Measurements from ENCODE around the gene SRP68.
"Not testable (repeated sequence)": the region's sequence is repeated elsewhere in the genome, so short reads cannot be mapped to it uniquely, and the experiment has no call there.

Gene SRP68

DNA sequence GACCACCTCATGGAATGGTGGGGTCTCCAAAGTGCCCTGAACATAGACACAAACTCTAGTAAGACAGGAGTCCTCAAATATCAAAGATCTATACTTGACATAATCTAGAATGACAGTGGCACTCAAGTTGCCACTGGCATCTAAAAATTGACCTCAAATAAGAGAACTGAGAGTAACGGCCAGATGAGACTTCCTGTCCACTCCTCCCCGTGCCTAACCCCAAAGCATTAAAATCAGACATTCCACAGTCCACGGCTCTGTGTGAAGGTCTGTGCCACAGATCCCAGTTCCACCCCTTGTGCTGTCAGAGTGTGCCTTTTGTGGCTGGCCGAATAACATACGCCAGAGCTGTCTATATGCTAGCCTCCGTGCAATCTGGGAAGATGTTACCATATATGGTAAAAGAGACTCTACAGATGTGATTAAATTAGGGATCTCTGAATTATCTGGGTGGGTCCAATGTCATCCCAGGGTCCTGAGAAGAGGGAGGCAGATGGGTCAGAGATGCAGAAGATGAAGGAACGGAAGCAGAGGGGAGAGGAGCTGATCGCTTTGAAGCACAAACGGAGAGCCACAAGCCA, 24.2 kb downstream of the SRP68 start:
- DNase-seq (ENCODE audit: low read depth in 2 of 3, low spot score in 1 of 3): no peak

DNA sequence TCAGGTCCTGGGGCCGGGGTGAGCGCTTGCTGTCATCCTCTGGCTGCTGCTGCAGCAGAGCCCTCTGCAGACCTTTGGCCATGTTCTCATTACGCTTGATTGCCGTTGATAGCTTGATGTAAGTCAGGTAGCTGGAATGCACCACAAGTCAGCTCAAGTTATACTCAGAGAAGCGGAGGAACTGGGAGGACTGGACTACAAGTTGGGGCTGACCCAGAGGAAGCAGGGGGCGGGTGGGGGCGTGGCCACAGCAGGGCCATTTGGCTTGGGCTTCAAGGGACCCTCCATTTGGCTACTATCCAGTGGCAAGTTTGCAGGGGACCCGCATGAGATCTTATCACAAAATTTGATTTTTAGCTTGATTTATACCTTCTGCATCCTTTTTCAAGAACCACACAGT, 26.3 kb downstream of the SRP68 start:
- no peak for DNase-seq (ENCODE audit: low read depth in 2 of 3, low spot score in 1 of 3)

DNA sequence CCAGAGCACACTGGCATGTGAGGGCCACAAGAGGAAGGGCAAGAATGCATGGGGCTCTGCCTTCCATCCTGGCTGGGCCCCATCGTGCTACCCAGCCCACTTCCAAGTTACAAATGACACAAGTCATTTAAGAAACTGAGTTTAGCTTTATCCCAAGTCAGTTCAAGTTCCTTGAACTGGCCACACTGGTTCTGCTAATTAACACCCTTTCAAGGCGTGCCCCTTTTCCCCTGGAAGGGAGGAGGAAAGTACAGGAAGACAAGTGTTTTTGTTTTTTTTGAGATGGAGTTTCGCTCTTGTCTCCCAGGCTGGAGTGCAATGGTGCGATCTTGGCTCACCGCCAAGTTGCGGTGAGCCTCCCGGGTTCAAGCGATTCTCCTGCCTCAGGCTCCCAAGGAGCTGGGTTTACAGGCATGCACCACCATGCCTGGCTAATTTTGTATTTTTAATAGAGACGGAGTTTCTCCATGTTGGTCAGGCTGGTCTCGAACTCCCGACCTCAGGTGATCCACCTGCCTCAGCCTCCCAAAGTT, 27.8 kb downstream of the SRP68 start:
- not testable (repeated sequence) for DNase-seq (ENCODE audit: low read depth in 2 of 3, low spot score in 1 of 3)

DNA sequence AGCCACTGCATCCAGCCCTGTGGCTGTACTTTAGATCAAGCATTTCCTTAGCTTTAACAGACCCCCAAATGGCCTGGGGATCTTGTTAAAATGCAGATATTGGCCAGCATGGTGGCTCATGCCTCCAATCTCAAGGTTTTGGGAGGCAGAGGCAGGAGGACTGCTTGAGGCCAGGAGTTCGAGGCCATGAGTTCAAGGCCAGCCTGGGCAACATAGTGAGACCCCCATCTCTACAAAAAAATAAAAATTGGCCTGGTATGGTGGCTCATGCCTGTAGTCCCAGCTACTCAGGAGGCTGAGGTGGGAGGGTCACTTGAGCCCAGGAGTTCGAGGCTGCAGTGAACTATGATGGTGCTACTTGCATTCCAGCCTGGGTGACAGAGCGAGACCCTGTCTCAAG, 29.4 kb downstream of the SRP68 start:
- not testable (repeated sequence) for DNase-seq (ENCODE audit: low read depth in 2 of 3, low spot score in 1 of 3)

- no peak for DNase-seq (ENCODE audit: low read depth in 2 of 3, low spot score in 1 of 3)
Observed at GRCh38 chr17:76040376-76040775, 31.9 kb downstream of the SRP68 start.

- DNase-seq (ENCODE audit: low read depth in 2 of 3, low spot score in 1 of 3): no peak
Observed at GRCh38 chr17:76039121-76039520, 33.2 kb downstream of the SRP68 start.

- DNase-seq (ENCODE audit: low read depth in 2 of 3, low spot score in 1 of 3): no peak
Observed at GRCh38 chr17:76038050-76038449, 34.3 kb downstream of the SRP68 start.

- no peak for DNase-seq (ENCODE audit: low read depth in 2 of 3, low spot score in 1 of 3)
Observed at GRCh38 chr17:76036497-76037261, 35.6 kb downstream of the SRP68 start.

DNA sequence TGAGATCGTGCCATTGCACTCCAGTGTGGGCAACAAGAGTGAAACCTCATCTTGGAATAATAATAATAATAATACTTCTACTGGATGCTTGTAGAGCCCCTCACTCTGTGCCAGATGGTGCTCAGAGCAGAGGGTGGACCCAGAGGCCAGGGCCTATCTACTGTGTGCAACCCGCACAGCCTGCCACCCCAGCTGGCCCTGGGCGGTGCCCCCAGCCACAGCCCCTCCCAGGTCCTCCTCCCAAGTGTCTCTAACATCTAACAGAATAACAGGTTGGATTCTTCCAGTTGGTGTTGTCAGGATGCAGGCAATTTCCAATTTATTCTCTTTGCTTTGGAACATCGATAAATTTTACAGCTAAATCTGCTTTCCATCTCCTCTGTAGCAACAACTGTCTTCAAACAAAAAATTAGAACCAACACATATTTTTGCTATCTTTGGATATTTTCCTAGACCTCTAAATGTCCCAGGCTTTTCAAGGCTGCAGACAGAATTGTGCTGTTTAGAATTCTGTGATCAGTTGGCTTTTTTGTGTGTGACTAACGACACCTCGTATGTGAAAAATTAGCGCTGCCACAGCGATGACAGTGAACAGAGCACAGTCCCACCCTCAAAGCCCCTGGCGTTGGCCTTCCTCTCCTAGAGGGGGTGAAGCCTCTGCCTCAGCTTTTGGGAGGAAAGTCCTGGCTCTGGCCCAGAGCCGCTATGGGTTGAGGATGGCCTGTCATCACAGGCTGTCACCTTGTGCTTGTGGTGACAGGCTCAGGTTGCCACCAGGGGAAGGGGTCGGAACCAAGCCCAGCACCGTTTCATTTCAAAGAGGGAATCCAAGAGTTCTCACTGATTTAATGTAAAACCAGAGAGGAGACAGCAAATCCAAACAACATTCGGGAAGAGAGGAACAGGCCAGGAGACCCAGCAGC, 37.6 kb downstream of the SRP68 start:
- no peak for DNase-seq (ENCODE audit: low read depth in 2 of 3, low spot score in 1 of 3)

DNA sequence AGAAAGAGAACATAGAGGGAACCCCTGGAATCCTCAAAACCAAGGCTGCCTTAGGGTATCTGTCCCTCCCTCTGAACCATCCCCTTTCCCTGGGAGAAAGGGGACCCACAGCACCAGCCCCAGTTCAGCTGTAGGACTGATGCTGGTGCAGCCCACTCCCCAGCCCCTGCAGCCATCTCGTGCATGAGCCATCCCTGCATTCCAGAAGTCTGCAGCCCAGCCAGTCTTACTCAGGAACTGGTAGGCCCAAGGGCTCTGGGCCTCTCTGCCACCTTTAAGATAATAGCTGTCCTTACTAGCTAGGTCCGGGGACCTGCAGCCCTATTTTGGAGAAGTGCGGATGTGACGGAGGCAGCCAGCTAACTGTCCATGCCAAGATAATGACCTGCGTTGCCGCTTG, 39.2 kb downstream of the SRP68 start:
- DNase-seq (ENCODE audit: low read depth in 2 of 3, low spot score in 1 of 3): no peak

GRCh38 chr17:76032780-76033108, 39.6 kb downstream of the SRP68 start:
- no peak for DNase-seq (ENCODE audit: low read depth in 2 of 3, low spot score in 1 of 3)

DNA sequence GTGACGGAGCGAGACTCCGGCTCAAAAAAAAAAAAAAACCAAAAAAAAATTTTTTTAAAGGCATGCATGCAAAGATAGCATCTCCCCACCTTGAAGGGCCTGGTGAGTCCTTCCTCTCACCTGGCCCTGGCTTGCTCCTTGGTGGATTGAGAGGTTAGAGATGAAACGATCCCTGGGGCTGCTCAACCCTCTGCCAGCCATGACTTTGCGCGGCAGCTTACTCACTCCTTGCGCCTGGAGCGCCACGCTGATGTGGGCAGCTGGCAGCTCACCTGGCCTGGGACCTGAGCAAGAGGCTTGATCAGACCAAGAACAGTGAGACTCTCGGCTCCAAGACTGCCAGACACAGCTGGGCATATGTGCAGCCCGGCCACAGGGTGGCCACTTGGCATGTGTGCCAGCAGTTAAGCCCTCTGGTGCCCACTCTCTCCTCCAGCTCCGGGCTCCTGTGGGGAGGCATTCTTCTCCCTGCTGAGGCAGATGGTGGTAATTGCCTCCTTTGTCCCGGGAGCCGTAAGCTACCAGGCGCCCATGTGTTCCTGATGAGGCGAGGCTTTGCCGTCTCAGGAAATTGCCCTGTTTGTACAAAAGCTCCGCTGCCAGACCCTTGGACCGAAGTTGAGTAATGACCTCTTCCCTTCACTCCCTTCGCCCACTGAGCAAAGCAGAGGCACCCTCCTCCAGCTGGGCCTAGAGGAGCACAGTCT, 40.1 kb downstream of the SRP68 start:
- DNase-seq (ENCODE audit: low read depth in 2 of 3, low spot score in 1 of 3): no peak

GRCh38 chr17:76027159-76027839, 45.0 kb downstream of the SRP68 start, which contains the start of gene EVPL:
Gene EVPL (minus strand): TSS chr17:76027306. CDS start chr17:76027198, 108 bp downstream.
- DNase-seq (ENCODE audit: low read depth in 2 of 3, low spot score in 1 of 3): no peak

DNA sequence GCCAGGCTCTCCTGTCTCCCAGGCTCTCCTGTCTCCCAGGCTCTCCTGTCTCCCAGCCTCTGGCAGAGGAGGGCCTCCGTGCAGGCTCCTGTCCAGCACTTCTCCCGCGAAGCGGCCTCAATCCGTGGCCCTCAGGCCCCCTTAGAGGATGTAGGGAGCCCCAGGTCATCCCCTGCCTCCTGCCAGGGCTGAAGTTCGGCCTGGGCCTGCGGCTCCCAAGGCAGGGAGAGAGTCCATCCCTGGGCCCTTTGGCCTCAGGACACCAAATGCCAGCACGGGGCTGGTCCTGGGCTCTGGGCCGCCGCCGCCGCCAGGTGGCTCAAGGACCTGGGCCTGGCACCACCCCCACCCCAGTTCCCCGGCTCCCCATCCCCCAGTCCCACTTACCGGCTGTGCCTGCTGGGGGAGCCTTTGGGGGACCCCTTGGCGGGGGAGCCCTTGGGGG, 45.6 kb downstream of the SRP68 start:
- no peak for DNase-seq (ENCODE audit: low read depth in 2 of 3, low spot score in 1 of 3)

GRCh38 chr17:76025294-76025693, 47.0 kb downstream of the SRP68 start:
- no peak for DNase-seq (ENCODE audit: low read depth in 2 of 3, low spot score in 1 of 3)

GRCh38 chr17:76024353-76024752, 48.0 kb downstream of the SRP68 start:
- no peak for DNase-seq (ENCODE audit: low read depth in 2 of 3, low spot score in 1 of 3)

DNA sequence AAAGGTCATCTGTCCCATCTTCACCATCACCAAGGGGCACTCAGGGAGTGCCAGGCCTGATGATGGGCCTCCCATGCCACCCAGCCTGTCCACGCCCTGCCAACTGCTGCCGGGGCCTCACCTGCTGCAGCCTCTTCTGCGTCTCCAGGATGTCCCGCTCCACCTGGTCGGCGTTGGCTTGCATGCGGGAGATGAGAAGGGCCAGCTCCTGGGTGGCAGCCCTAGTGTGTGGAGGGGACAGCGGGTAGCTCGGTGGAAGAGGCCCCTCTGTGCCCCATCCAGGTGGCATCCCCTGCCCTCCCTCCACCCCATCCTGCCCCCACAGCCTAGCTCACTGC, 48.4 kb downstream of the SRP68 start:
- DNase-seq (ENCODE audit: low read depth in 2 of 3, low spot score in 1 of 3): no peak

DNA sequence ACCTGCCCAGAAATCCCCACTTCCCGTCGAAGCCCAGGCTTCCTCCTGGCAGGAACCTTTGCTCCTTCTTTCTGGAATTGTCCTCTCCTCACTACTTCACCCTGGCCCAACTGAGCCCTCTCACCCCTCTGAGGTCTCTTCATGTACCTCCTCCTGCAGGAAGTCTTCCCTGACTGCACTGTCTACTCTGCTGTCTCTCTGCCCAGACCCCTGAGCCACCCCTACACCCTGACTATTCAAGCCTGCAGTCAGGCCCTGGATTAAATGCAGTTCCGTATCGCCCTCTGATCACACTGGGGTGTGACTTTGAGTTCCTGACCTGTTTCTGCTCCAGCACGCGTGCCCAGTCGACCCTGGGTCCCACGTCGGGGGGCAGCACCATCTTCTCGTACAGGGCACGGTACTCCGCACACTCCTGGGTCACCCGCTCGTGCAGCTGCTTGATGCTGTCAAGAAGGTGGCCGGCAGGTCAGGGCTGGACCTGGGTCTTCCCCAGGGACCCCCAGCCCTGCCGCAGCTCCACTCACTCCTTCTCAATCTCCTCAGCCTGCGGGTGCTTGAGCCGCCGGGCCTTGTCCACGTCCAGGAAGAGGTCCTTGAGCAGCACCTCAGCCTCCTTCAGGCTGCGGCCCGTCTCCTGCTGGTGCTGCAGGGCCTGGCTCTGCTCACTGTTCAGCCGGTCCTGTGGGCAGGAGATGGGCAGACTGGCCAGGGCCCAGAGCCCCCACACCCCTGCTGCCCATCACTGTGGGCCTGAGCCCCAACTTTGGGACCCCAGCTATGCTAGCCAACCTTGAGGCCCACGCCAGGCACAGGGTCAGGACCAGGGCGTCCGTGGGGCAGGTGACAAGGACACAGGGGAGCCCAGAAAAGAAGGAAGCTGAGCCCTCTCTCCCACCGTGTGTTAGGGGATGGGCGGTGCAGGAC, 49.1 kb downstream of the SRP68 start:
- no peak for DNase-seq (ENCODE audit: low read depth in 2 of 3, low spot score in 1 of 3)

DNA sequence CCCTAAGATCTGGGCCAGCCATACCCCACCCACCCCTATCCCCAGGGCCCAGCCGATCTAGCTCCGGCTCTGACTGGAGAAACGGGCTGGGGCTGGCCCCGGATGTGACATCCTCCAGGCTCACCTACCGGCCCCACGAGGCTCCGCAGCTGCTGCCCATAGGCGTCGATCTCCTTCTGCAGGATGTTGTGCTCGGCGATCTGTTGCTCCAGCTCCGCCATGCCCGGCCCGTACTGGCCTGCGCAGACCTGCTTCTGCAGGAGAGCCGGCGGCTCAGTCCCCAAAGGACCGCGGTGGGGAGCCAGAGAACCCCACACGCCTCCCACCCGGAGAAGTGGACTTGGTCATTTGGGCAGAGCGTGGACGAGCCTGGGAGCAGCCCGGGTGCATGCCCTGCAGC, 50.0 kb downstream of the SRP68 start:
- no peak for DNase-seq (ENCODE audit: low read depth in 2 of 3, low spot score in 1 of 3)
